ENCODE data around the gene ZSCAN2.
A peak's percentile ranks its signal among the peaks of the same experiment; 100 is the strongest.
"Not testable (repeated sequence)": the region's sequence is repeated elsewhere in the genome, so short reads cannot be mapped to it uniquely, and the experiment has no call there.

ZSCAN2 gene

DNA sequence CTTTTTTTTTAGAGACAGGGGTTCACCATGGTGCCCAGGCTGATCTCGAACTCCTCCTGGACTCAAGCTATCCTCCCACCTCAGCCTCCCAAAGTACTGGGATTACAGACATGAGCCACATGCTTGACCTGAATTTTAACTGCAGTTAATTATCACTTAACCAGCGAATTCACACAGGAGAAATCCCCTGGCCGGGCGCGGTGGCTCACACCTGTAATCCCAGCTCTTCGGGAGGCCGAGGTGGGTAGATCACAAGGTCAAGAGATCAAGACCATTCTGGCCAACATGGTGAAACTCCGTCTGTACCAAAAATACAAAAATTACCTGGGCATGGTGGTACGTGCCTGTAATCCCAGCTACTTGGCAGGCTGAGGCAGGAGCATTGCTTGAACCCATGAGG is 41.1 kb downstream of the ZSCAN2 start:
- DNase-seq (ENCODE audit: low spot score): not testable (repeated sequence)

DNA sequence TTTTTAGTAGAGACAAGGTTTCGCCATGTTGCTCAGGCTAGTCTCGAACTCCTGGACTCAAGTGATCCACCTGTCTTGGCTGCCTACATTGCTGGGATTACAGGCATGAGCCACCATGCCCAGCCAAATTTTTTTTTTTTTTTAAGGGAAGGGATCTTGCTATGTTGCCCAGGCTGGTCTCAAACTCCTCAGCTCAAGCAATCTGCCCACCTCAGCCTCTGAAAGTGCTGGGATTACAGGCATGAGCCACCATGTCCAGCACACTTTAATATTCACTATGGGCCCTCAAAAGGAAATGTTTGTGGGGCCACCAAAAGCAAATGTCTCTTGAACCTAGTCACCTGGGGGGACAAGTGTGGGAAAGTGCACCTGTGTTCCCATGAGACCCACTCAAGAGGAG is 41.8 kb downstream of the ZSCAN2 start:
- not testable (repeated sequence) for DNase-seq (ENCODE audit: low spot score)

DNA sequence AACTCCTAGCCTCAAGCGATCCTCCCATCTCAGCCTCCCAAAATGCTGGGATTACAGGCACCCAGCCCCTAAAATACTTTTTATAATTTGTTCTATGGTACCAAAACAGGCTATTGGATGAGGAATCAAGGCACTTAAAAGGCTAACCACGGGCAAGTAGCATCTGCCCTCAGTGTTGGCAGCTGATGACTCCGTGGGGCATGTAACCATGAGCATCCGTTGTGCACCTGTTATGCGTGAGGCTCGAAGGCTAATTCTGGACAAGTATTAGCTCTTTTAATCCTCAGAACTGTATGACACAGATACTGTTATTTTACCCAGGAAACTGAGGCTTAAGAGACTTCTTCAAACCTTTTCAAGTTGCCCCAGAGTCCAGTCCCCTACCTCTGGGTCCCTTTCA is 43.0 kb downstream of the ZSCAN2 start:
- no peak for DNase-seq (ENCODE audit: low spot score)

DNA sequence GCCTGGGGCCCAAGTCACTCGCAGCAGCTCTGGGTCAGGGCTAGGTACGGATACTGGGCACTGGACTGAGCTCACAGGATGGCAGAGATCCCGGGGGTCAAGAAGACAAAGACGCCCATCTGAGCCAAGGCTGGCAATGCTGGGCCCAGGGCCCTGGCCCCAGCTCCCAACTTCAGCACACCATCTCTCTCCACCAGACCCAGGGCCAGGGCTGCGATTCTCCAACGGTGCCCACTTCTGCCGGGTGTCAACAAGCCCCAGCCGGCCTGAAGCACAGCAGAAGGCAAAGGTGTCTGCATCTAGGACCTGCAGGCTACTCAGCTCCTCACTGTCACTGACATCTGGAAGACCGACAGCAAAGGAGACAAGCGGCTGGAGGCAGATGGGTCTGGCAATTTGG is 44.7 kb downstream of the ZSCAN2 start:
- no peak for DNase-seq (ENCODE audit: low spot score)

DNA sequence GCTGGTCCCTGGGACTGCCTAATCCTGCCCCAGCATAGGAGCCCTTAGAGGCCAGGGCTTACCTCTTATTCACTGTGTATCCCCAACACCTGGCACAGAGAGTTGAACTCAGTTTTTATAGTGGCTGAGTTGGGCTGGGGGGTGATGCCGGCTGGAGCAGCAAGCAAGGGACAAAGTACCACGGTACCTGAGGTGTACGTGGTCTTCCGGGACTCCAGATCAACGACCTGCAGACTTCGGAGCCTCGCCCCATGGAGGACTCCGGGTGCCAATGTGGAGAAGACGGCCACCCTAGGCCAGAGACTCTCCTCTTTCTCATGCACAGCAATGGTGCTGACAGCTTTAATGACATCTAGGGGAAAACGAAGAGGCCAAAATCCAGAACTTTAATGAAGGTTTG is 45.2 kb downstream of the ZSCAN2 start:
- DNase-seq (ENCODE audit: low spot score): no peak

DNA sequence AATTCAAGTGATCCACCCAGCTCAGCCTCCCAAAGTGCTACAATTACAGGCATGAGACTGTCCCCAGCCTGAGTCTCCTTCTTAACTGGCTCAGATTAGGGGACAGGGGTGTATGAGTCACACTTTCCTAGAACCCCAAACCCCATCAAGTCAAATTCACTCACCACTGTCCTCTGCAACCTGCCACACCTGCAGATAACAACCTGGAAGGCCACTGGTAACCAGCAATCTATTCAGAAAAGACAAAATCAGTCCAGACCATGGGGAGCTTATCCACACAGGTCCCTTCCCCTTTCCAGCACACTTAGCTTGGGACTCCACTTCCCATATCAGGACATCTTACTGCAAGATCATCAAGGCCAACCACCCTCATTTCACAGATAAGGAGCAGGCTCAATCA is 46.9 kb downstream of the ZSCAN2 start:
- DNase-seq (ENCODE audit: low spot score): no peak

DNA sequence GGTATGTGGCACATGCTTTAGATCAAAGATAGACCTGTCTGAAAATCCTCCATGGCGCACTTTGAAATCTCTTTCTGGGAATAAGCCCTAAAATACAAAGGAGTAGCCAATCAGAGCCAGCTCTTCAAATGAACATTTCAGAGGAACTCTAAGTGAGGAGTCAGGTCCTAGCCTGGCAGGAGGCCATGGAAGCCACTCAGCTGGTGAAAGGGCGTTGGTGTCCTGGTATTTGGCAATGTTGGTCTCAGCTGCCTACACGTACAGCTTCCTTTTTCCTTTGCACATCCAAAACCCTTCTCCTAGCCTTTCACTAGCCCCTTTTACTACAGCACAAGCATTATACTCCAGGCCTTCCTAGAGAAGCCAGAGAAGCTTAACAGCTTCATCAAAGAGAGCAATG is 47.7 kb downstream of the ZSCAN2 start:
- DNase-seq (ENCODE audit: low spot score): no peak

DNA sequence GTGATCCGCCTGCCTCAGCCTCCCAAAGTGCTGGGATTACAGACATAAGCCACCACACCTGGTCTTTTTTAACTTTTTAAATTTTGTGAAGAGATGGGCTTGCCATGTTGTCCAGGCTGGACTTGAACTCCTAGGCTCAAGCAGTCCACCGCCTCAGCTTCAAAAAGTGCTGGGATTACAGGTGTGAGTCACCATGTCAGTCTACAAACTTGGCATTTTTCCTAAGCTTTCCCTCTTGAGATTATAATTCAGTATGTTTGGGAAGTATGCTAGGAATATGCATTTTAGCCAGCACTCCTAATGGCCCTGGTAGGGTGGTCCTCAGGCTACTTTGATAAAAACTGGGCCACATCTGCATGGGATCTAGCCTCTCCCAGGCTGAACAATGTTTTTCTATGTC is 48.9 kb downstream of the ZSCAN2 start:
- DNase-seq (ENCODE audit: low spot score): no peak

DNA sequence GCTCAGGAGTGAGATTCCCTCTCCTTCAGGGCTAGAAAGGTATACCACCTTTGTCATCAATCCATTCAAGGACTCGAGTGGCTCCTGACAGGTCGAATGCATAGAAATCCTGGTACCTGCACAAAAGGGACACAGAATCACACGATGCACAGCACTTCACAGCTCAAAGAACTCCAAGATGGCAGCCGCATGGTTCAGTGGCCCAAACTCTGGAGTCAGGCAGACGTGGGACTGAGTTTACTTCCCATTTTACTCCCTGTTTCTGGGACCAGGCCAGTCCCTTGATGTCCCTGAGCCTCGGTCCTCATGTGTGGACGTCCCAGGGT is 52.7 kb downstream of the ZSCAN2 start:
- no peak for DNase-seq (ENCODE audit: low spot score)

DNA sequence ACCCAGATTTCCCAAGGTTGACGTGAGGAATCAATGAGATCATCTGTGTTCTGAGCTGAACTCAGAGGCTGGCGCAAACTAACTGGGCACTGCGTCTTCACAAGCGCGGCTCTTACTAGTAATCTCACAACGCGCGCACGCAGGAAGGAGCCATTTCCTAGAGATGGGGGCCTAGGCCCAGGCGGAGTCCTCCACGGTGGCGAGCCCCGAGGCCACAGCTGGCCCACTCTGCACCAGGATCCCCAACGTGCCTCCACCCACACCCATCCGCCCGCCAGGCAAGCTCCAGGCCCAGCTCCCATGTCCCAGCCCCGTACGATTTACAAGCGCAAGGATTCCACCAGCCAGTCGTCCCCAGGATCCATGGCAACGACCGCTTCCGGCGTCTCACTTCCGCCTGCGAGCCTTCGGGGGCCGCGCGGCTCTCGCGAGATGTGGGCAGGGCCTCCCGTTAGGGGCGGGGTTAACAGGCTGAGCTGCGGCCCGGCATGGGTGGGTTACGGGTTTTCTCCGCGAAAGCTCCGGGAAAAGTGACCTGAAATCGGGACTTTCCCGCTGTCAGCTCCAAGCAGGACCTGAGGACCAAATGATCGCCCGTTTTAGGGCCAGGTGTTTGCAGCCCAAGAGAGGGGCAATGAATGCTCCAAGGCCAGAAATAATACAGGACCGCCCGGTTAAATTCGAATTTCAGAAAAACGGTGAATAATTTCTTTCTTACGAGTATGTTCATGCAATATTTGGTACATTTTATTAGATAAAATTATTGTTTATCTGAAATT is 53.3 kb downstream of the ZSCAN2 start, which contains the start of gene WDR73:
TSS of gene WDR73 (minus strand) at position 374 of the 779 bp plus-strand sequence. CDS start at position 365, 9 bp downstream.
- DNase-seq (ENCODE audit: low spot score): peak; percentile 95

DNA sequence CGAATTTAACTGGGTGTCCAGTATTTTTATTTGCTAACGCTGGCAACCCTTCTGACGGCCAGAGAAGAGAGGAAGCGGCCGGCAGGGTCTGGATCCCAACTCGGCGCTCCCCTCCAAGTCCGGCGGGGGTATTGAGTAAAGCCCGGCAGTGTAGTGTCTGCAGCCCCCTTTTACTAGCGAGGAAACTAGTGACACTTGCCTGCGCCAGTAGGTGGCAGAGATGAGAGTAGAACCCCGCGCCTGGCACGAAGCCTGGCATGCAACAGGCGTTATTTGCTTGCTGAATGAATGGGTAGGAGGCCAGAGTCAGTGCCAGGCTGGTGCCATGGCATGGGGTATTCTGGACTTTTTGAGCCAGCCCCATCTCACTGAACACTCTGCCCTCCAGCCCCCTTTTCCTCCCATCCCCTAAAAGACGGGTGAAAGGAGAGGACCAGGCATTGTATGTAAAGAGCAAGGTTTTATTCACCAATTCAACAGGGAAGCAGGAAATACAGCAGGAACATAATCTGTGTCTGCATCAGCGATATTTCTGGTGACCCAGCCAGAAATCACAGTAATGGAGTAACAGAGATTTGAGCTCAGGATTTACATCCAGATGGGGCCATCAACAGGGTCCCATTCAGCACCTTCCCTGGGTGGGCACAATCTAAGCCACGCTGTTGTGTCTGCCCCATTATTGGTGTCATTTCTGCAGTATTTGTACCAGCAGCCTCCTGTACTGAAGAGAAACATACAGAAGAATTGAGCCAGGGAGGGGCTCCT is 54.1 kb downstream of the ZSCAN2 start:
- peak; percentile 80 for DNase-seq (ENCODE audit: low spot score)

DNA sequence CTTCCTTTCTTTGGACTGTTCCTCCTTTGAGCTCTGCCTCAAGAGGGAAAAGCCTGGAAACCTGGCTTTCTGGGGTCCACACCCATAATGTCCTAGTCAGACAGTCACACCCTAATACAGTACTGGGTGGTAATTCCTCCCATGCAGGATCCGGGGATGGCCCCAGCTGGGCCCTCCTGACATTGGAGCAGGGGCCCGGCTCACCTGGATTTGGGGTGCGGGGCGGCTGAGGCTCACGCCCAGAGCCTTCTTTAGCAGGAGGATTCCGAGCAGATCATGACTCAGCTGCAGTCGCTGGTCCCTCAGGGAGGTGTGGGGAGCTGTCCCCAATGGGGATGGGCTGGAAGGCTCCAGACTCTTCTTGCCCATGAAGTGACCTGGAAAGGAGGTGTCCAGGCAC is 56.2 kb downstream of the ZSCAN2 start:
- DNase-seq (ENCODE audit: low spot score): no peak

DNA sequence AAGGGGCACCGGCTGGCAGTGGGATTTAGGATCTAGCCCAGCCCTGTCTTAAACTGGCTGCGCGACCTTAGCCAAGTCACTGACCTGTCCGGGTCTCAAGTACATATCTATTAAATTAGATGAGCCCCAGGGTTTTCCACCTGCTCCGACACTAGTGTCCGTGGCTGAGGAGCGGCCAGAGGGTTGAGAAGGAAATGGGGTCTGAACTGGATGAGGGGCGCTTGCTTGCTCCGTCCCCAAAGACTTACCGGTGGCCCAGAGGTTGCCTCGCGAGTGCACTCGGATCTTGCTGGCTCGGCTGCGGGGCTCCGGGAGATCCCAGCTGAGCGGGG is 56.9 kb downstream of the ZSCAN2 start:
- no peak for DNase-seq (ENCODE audit: low spot score)

DNA sequence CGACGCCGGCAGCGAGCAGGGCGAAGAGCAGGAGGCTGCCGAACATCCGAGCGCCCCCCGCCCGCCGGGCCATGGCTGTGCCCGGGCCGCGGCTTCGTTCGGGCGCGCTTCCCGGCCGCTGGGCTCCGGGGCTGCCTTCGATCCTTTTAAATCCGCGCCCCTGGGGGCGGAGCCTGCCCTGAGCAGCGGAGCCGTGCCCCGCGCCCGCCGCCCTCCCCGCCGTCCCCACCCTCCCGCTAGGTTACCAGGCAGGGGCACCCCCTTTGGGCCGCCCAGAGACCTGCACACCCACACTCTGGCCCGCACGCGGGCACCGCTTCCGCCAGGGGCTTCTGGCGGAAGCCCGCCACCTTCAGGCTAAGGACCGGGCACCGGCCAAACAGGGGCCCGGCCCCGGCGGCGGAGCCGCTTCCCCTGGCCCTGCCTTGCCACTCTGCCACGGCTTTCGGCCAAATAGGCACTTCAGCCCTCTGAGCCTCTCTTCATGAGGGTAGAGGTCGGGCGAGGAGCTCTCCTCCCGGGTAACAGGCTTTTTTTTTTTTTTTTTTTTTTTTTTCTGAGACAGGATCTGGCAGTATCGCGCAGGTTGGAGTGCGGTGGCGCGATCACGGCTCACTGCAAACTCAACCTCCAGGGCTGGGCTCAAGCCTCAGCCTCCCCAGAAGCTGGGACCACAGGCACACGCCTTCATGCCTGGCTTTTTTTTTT is 57.4 kb downstream of the ZSCAN2 start, which contains the start of gene NMB:
TSS of gene NMB (minus strand) at position 120 of the 708 bp plus-strand sequence. CDS start at position 73, 47 bp downstream.
- DNase-seq (ENCODE audit: low spot score): peak; percentile 87

DNA sequence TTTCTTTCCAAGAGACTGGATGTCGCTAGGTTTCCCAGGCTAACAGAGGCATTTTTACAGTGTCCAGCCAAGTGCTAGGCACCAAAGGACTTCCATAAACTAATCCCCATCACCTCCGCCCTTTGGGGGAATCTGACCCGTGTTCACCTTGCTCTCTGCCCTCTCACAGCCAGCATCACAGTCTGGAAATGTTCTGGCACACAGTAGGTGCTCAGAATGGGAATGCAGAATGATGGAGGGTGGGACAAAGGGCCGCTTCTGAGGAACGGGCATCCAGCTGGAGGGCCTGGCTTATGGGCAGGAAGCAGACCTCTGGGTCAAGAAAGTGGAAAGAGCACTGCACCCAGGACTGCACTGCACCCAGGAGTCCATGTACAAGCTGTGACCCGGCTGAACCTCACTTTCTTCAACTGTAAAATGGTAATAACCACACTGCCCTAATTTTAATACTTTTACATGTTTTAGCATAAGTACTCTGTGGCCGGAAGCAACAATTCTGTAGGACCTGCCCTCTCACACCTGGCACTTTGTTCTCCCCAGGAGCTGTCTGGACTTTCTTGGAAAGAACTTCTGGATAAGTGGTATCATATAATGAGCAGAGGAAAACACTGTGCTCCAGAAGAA is 58.1 kb downstream of the ZSCAN2 start:
- no peak for DNase-seq (ENCODE audit: low spot score)

DNA sequence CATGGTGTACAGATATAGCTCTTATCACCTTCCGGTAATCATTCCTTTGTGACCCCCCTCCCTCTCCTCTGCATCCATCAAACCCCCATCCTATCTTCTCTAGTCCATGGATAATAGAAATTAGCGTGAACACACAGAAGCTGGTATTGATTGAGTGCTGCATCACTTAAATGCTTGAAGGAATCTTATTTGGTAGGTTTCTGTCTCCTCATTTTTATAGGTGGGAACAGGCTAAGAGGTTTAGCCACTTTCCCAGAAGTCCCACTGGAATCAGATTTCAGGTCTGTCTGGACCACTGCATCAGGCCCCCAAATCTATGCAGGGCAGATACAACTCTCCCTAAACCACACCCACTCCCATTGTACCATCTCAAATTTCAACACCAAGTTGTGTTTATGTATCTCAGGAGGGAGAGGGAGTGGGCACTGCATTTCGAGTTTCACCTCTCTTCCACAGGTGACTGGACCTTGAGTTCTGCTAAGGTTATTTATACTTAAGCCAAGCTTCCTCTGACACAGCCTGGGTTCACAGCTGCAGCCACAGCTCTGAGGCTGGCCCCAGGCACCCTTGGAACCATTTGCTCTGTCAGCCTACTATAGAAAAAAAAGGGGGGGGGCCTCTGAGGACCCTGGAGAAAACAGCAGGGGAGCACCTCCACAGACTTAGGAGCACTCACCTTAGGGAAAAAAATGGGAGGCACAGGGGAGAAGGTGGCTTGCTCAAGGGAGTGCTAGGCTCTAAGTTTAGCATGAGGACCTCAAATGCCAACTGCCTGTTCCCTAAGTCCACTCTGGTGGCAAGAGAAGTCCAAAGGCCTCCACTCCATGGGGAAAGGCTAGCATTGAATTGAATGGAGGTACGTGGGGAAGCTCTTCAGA is 59.3 kb downstream of the ZSCAN2 start:
- no peak for DNase-seq (ENCODE audit: low spot score)

DNA sequence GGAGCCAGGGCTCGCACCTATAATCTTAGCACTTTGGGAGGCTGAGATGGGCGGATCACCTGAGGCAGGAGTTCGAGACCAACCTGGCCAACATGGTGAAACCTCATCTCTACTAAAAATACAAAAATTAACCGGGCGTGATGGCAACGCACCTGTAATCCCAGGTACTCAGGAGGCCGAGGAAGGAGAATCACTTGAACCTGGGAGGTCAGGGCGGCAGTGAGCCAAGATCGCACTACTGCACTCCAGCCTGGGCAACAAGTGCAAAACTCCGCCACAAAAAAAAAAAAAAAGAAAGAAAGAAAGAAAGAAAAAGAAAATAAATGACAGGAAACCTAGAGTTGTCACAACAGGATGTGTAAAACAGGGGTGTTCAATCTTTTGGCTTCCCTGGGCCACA is 60.2 kb downstream of the ZSCAN2 start:
- DNase-seq (ENCODE audit: low spot score): no peak

DNA sequence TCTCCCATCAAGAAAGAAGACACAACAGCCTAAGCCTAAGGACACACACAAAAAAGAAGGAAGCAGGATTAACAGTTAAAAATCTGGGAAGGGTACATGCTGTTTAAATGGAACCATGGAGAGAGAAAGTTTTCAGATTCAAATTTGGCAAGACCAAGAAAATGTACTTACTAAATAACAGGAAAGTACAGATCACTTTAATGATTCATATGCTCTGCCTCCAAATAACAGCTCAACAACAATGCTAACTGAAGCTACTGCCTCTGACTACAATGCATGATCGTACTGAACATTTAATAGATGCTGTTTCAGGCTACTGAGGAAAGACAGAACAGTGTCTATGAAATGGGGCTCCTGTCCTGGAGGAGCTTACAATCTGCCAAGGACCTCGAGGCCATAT is 65.6 kb downstream of the ZSCAN2 start:
- no peak for DNase-seq (ENCODE audit: low spot score)

DNA sequence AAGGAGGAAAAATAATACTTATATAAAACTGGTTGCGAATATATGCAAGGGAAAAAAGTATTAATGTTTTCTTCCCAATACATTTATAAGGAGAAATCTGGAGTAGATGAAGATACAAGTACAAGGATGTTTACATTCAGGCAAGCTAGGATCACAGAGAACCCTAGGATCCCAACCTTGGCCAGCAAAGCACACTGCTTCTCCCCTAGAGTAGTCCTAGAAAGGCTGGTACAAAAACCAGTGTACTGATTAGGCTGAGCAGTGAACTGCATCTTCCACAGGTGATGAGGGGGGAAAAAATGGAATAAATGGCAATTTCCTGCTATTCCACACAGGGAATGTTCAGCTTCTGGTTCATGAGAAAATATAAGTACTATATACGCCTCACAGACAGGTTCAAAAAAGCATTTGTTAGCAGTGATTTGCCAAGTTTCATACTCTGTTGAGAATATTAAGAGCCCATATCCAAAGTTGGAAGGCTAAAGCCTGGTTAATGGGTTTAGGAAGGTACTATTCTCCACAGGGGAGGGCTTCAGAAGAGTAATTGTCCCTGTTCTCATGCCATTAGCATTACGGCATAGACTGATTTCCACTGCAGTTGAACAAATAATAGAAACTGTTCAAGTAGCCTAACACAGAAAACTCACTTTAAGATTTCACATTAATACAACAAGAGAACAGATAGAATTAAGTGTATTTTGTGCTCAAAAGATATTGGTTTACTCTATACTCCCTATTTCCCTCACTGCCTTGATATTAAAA is 67.6 kb downstream of the ZSCAN2 start:
- DNase-seq (ENCODE audit: low spot score): no peak

DNA sequence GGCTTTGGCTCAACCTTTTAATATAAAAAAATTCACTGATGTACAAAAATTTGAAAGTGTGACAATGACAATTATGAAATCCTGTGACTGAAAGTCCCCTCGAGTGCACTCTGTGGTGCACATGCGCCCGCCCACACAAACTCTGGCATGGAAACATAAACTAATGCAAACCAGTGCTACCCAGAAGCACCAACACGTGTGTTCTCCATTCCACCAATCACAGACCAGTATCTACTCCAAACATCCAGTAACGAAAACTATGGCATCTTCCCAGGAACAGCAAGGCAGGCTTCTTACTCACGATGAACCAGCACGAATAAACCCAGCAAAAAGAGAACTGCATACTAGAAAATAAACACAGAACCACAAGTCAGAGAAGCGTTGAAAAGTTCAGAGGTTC is 68.9 kb downstream of the ZSCAN2 start:
- DNase-seq (ENCODE audit: low spot score): no peak

DNA sequence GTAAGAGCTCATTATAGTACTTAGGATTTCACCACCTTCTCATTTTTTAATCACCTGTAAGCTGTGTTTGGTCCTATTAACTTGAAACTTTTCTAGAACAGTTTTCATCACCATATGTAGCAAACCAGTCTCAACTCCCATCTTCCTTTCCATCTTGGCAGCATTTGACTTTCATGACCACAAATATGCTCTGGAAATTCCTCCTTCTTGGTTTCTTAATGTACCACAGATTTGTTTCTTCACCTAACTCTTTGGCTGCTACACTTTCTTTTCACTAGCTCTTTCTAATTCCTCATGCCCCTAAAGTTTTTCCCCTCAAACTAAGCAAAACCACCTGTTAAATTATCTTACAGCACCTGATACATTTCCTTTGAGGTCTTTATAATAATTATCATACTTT is 70.4 kb downstream of the ZSCAN2 start:
- no peak for DNase-seq (ENCODE audit: low spot score)

Measured in CD4-positive, alpha-beta T cell treated with Interleukin-6 at 100 ng/mL for 8 hours (primary cell).